K562 (cell line): ENCODE data around the gene HEMGN. TPM values are rescaled to one million over a fixed set of nuclear protein-coding genes. Genes with fewer than 3 reads are reported as not detected.

Source experiments
- CBX1 ChIP-seq: sonication (generic); IDR thresholded peaks from 2 replicates; pipeline ENCODE4 v1.6.1; 2016; ENCODE audit warnings: antibody characterized with exemption, low read depth, mild to moderate bottlenecking
- JUND ChIP-seq, 2 experiments: IDR thresholded peaks; 2 replicates in 1 of 2; 3 replicates in 1 of 2; pipeline ENCODE4 v1.6.1; 2011; ENCODE audit warnings: borderline replicate concordance in 2 of 2, low read depth in 2 of 2, low read length in 2 of 2, improper control_type of control experiment in 1 of 2, missing biosample characterization in 1 of 2, missing genetic modification characterization in 1 of 2, missing genetic modification reagents in 1 of 2
- POLR2B ChIP-seq: fragments of 450-650 bp; IDR thresholded peaks from 2 replicates; pipeline ENCODE4 v1.6.1; 2018; ENCODE audit warnings: low read depth; ENCODE audit not compliant: partially characterized antibody
- ZNF583 ChIP-seq: fragments of 250-450 bp; sonication (Bioruptor Pico); IDR thresholded peaks from 2 replicates; pipeline ENCODE4 v1.4.0; 2020
- polyA plus RNA-seq, 8 experiments: library from polyadenylated mRNA; depleted of rRNA in 4 of 8; stranded (reverse) in 5 of 8; unstranded in 3 of 8; fragments of >200 nt; fragmentation: Nextera tagmentation in 2 of 8; fragmentation: Illumina TruSeq in 1 of 8; extraction: Ambion mirVana in 2 of 8; extraction: Trizol in 1 of 8; gene quantifications; 2 replicates each; pipeline versions ENCODE4 v1.2.1 to v1.2.3, GENCODE V29; 2011 to 2014; ENCODE audit warnings: inconsistent platforms in 1 of 8, missing spikeins in 1 of 8
- total RNA-seq, 7 experiments: library from RNA; depleted of rRNA in 6 of 7; stranded (reverse); fragments of >200 nt in 6 of 7; fragmentation: Illumina TruSeq in 2 of 7; extraction: Trizol in 2 of 7; gene quantifications; 2 replicates each; pipeline versions ENCODE4 v1.2.1 to v1.2.3, GENCODE V29; 2011 to 2021; ENCODE audit warnings: low replicate concordance in 1 of 7
- TF ChIP-seq, protein P1 (sequence below), 2 experiments: fragments of 450-650 bp; formaldehyde crosslinking in 1 of 2; IDR thresholded peaks; 2 replicates each; pipeline versions ENCODE4 v1.4.0 to v1.6.1; 2014 to 2020; ENCODE audit warnings: mild to moderate bottlenecking in 2 of 2, borderline replicate concordance in 1 of 2, low read depth in 1 of 2
- TF ChIP-seq, protein P2 (sequence below): fragments of 450-650 bp; IDR thresholded peaks from 2 replicates; pipeline ENCODE4 v1.6.1; 2016
- TF ChIP-seq, protein P3 (sequence below), 2 experiments: fragments of 450-650 bp in 1 of 2; sonication (generic) in 1 of 2; formaldehyde crosslinking in 1 of 2; IDR thresholded peaks; 2 replicates each; pipeline versions ENCODE4 v1.7.1 to v1.9.0; 2016 to 2022; ENCODE audit warnings: inconsistent platforms in 1 of 2, mild to moderate bottlenecking in 1 of 2, missing genetic modification reagents in 1 of 2

The HEMGN gene
- total and polyA plus RNA-seq, 9 of the 15 experiments (the other 6 are each of a cell fraction or from before 2014, with no cell fraction given): 56.3 to 258 (median 137) TPM

DNA sequence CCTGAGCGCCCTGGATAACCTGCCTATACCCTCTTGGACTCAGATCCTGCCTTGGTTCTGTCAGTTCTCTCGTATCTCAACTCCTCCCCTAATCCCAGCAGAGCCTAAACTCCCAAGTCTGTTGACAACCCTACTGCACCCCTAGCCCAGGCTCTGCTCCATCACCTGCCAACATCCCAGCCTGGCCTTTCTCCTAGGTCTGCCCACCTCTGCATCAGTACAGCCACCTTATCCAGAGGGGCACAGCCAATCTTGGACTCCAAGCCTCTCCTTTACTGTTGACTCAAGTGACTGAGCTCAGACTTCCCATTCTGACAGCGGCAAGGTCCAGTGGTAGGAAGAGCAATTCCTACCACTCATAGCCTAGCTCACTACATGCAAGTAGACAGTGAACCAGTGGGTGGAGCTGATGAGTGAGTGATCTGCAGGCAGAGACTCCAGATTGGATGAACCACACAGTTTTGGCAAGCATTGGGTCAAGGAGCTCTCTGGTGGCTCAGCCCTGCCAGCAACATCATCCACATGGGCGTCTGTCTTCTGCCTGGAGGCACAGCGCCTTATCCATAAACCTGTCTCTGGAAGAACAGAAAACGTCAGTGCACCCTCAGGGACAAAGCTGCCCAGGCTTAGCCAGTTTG, 42.2 kb downstream of the HEMGN start (continued):
- TF ChIP-seq, protein P1, sequence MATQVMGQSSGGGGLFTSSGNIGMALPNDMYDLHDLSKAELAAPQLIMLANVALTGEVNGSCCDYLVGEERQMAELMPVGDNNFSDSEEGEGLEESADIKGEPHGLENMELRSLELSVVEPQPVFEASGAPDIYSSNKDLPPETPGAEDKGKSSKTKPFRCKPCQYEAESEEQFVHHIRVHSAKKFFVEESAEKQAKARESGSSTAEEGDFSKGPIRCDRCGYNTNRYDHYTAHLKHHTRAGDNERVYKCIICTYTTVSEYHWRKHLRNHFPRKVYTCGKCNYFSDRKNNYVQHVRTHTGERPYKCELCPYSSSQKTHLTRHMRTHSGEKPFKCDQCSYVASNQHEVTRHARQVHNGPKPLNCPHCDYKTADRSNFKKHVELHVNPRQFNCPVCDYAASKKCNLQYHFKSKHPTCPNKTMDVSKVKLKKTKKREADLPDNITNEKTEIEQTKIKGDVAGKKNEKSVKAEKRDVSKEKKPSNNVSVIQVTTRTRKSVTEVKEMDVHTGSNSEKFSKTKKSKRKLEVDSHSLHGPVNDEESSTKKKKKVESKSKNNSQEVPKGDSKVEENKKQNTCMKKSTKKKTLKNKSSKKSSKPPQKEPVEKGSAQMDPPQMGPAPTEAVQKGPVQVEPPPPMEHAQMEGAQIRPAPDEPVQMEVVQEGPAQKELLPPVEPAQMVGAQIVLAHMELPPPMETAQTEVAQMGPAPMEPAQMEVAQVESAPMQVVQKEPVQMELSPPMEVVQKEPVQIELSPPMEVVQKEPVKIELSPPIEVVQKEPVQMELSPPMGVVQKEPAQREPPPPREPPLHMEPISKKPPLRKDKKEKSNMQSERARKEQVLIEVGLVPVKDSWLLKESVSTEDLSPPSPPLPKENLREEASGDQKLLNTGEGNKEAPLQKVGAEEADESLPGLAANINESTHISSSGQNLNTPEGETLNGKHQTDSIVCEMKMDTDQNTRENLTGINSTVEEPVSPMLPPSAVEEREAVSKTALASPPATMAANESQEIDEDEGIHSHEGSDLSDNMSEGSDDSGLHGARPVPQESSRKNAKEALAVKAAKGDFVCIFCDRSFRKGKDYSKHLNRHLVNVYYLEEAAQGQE (IDR thresholded peaks at IDR 0.05; ENCODE audit: borderline replicate concordance): peak; percentile 29; the same call in 1 of the 2 replicates
- TF ChIP-seq, protein P1 (CRISPR knock-in tag; IDR thresholded peaks at IDR 0.05; ENCODE audit: low read depth): no peak
- no peak for TF ChIP-seq POLR2B
- TF ChIP-seq, protein P2, sequence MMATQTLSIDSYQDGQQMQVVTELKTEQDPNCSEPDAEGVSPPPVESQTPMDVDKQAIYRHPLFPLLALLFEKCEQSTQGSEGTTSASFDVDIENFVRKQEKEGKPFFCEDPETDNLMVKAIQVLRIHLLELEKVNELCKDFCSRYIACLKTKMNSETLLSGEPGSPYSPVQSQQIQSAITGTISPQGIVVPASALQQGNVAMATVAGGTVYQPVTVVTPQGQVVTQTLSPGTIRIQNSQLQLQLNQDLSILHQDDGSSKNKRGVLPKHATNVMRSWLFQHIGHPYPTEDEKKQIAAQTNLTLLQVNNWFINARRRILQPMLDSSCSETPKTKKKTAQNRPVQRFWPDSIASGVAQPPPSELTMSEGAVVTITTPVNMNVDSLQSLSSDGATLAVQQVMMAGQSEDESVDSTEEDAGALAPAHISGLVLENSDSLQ: 0 out of 2 replicates have a peak, but pooled peaks have one; percentile 21
- TF ChIP-seq CBX1: no peak
- peak; percentile 4; the same call in 1 of the 2 replicates for TF ChIP-seq JUND (IDR thresholded peaks at IDR 0.05; ENCODE audit: borderline replicate concordance, low read depth, low read length)
- no peak for TF ChIP-seq JUND (tag; IDR thresholded peaks at IDR 0.05; ENCODE audit: borderline replicate concordance, low read depth, low read length)
- TF ChIP-seq, protein P3, sequence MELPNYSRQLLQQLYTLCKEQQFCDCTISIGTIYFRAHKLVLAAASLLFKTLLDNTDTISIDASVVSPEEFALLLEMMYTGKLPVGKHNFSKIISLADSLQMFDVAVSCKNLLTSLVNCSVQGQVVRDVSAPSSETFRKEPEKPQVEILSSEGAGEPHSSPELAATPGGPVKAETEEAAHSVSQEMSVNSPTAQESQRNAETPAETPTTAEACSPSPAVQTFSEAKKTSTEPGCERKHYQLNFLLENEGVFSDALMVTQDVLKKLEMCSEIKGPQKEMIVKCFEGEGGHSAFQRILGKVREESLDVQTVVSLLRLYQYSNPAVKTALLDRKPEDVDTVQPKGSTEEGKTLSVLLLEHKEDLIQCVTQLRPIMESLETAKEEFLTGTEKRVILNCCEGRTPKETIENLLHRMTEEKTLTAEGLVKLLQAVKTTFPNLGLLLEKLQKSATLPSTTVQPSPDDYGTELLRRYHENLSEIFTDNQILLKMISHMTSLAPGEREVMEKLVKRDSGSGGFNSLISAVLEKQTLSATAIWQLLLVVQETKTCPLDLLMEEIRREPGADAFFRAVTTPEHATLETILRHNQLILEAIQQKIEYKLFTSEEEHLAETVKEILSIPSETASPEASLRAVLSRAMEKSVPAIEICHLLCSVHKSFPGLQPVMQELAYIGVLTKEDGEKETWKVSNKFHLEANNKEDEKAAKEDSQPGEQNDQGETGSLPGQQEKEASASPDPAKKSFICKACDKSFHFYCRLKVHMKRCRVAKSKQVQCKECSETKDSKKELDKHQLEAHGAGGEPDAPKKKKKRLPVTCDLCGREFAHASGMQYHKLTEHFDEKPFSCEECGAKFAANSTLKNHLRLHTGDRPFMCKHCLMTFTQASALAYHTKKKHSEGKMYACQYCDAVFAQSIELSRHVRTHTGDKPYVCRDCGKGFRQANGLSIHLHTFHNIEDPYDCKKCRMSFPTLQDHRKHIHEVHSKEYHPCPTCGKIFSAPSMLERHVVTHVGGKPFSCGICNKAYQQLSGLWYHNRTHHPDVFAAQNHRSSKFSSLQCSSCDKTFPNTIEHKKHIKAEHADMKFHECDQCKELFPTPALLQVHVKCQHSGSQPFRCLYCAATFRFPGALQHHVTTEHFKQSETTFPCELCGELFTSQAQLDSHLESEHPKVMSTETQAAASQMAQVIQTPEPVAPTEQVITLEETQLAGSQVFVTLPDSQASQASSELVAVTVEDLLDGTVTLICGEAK (IDR thresholded peaks at IDR 0.05): no peak
- TF ChIP-seq, protein P3 (CRISPR knock-in tag; IDR thresholded peaks at IDR 0.05): no peak
- no peak for TF ChIP-seq ZNF583
